Adrenal gland (tissue), 12 donors: ENCODE measurements around the gene MS4A4A. TPM values are rescaled to one million over a fixed set of nuclear protein-coding genes. Genes with fewer than 3 reads are reported as not detected.
A peak's percentile ranks its signal among the peaks of the same experiment; 100 is the strongest.

Experiments
- DNase-seq, 7 donors: peaks; one replicate each; pipeline ENCODE4 v3.0.0-alpha.2; 2019 to 2020
- H3K27ac ChIP-seq, 5 donors: fragments of 200-600 bp; sonication (generic) in 4 of 5; 1 replicate in 3 of 5; 2 replicates in 2 of 5; pipeline versions ENCODE4 v1.5.1 to v1.8.0; 2016 to 2020; ENCODE audit warnings: mild to moderate bottlenecking in 1 of 5
- H3K27me3 ChIP-seq: fragments of 200-600 bp; 2 replicates; pipeline ENCODE4 v1.8.0; 2021
- H3K36me3 ChIP-seq, 2 donors: fragments of 200-600 bp; replicated peaks in 1 of 2; 1 replicate in 1 of 2; 2 replicates in 1 of 2; pipeline versions ENCODE4 v1.5.1 to v1.8.0; 2018 to 2022
- H3K4me1 ChIP-seq, 2 donors: fragments of 200-600 bp; replicated peaks in 1 of 2; 1 replicate in 1 of 2; 2 replicates in 1 of 2; pipeline versions ENCODE4 v1.5.1 to v1.8.0; 2018 to 2021
- H3K4me3 ChIP-seq, 4 donors: fragments of 200-600 bp; sonication (generic) in 3 of 4; one replicate each; pipeline ENCODE4 v1.5.1; 2016 to 2018
- H3K9me3 ChIP-seq, 3 donors: fragments of 200-600 bp; sonication (generic) in 1 of 3; replicated peaks in 1 of 3; 1 replicate in 2 of 3; 2 replicates in 1 of 3; pipeline versions ENCODE4 v1.5.1 to v1.8.0; 2016 to 2021
- POLR2A ChIP-seq, 2 donors: fragments of 450-650 bp; IDR thresholded peaks; one replicate each; pipeline ENCODE4 v1.6.1; 2017; ENCODE audit warnings: antibody characterized with exemption in 2 of 2, mild to moderate bottlenecking in 2 of 2, moderate library complexity in 1 of 2
- WGBS, 4 donors: extraction: QIAGEN DNeasy Blood & Tissue Kit in 2 of 4; methylation state at CpG; one replicate each; pipeline versions ENCODE4 v1.1.5 to v1.1.7; 2013 to 2017; 5-methylcytosine and 5-hydroxymethylcytosine counted together
- intact Hi-C, 2 donors: fragments of 100-400 bp; cut with DNase I; formaldehyde crosslinking; loops; one replicate each; pipeline versions ENCODE4 v1.14.1 to v1.15.0; 2022 to 2023
- polyA plus RNA-seq, 3 donors: library from polyadenylated mRNA; stranded (reverse); fragments of 200-250 nt in 2 of 3; fragments of 350-450 nt in 1 of 3; fragmentation: Illumina TruSeq in 1 of 3; extraction: RNeasy Lipid Tissue Mini Kit (QIAGEN cat#74804) in 1 of 3; gene quantifications; one replicate each; pipeline ENCODE4 v1.2.3, GENCODE V29; 2013 to 2014
- total RNA-seq, 9 donors: library from RNA; depleted of rRNA in 4 of 9; stranded (reverse); fragments of >200 nt in 4 of 9; fragments of 120-200 nt in 1 of 9; fragmentation: NEBNext Ultra II Directional in 1 of 9; extraction: Animal tissue kit (Norgen Biotek cat#: 25700) in 1 of 9; gene quantifications; one replicate each; pipeline versions ENCODE4 v1.1.0 to v1.2.4, GENCODE V29; 2013 to 2023
- TF ChIP-seq, protein P1 (sequence below), 6 experiments: fragments of 450-650 bp in 4 of 6; fragments of 200-600 bp in 2 of 6; sonication (generic) in 1 of 6; IDR thresholded peaks; 1 replicate in 5 of 6; 2 replicates in 1 of 6; pipeline versions ENCODE4 v1.5.1 to v1.8.0; 2016 to 2021; ENCODE audit warnings: antibody characterized with exemption in 6 of 6, mild to moderate bottlenecking in 2 of 6, moderate library complexity in 1 of 6
- donor health status: healthy with polysubstance abuse.
- donor health status: Bipolar disorder and iron deficiency.
- donor health status: DM: yes; HTN: yes; CAD: no.
- donor health status: DM: no; HTN: no; CAD: no.
- donor health status: DM: no; HTN: no; CAD: no.
- donor health status: DM: yes; HTN: yes; CAD: no.

The MS4A4A gene
- total and polyA plus RNA-seq, 12 donors = 4.0 to 120 (median 50.3) TPM

DNA sequence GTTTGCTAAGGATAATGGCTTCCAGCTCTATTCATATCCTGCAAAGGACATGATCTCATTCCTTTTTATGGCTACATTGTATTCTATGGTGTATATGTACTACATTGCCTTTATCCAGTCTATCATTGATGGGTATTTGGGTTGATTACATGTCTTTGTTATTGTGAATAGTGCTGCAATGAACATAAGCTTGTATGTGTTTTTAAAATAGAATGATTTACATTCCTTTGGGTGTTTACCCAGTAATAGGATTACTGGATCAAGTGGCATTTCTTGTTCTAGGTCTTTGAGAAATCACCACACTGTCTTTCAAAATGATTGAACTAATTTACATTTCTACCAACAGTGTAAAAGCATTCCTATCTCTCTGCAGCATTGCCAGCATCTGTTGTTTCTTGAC is 40.6 kb downstream of the MS4A4A start:
- H3K27ac ChIP-seq = no peak overlapping the region
- H3K27me3 ChIP-seq = no peaks in the 10 kb centered on the region
- intact Hi-C loops = no loop called here
- no peaks in the 10 kb centered on the region for H3K36me3 ChIP-seq
- no peak for DNase-seq
- TF ChIP-seq, protein P1, sequence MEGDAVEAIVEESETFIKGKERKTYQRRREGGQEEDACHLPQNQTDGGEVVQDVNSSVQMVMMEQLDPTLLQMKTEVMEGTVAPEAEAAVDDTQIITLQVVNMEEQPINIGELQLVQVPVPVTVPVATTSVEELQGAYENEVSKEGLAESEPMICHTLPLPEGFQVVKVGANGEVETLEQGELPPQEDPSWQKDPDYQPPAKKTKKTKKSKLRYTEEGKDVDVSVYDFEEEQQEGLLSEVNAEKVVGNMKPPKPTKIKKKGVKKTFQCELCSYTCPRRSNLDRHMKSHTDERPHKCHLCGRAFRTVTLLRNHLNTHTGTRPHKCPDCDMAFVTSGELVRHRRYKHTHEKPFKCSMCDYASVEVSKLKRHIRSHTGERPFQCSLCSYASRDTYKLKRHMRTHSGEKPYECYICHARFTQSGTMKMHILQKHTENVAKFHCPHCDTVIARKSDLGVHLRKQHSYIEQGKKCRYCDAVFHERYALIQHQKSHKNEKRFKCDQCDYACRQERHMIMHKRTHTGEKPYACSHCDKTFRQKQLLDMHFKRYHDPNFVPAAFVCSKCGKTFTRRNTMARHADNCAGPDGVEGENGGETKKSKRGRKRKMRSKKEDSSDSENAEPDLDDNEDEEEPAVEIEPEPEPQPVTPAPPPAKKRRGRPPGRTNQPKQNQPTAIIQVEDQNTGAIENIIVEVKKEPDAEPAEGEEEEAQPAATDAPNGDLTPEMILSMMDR (IDR thresholded peaks at IDR 0.05) = no peak
- TF ChIP-seq POLR2A (IDR thresholded peaks at IDR 0.05) = no peak
- no peaks in the 10 kb centered on the region for H3K9me3 ChIP-seq
- no peak overlapping the region for H3K4me3 ChIP-seq
- H3K4me1 ChIP-seq = no peaks in the 10 kb centered on the region

DNA sequence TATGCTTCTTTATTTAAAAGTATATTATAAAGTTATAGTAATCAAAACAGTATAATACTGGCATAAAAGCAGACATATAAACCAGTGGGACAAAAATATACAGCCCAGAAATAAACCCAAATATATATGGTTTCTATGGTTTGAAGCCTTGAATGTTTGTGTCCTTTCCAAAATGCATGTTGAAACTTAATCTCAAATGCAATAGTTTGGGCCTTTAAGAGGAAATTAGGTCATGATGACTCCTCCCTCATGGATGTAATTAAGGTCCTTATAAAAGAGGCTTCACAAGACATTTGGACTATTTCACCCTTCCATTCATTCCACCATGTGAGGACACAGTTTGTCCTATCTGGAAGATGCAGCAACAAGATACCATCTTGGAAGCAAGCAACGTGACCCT is 46.5 kb downstream of the MS4A4A start, which contains the start of gene MS4A6E:
Gene MS4A6E, plus strand, starts transcription at position 301 of the 400 bp plus-strand sequence. CDS start 7,641 bp downstream, outside the sequence.
- no peaks in the 10 kb centered on the region for H3K27me3 ChIP-seq
- no peaks in the 10 kb centered on the region for H3K4me1 ChIP-seq
- H3K9me3 ChIP-seq = no peaks in the 10 kb centered on the region
- TF ChIP-seq, protein P1 (IDR thresholded peaks at IDR 0.05) = no peak
- TF ChIP-seq POLR2A (IDR thresholded peaks at IDR 0.05) = no peak
- no peak within 1 kb of the TSS for H3K27ac ChIP-seq
- intact Hi-C loops = no loop called here
- H3K36me3 ChIP-seq = no peaks in the 10 kb centered on the region
- 25 to 91% (median 50%) methylated on average over 1 of the region's 1 CpG for WGBS, 4 donors
- no peak for DNase-seq
- no peak within 1 kb of the TSS for H3K4me3 ChIP-seq

DNA sequence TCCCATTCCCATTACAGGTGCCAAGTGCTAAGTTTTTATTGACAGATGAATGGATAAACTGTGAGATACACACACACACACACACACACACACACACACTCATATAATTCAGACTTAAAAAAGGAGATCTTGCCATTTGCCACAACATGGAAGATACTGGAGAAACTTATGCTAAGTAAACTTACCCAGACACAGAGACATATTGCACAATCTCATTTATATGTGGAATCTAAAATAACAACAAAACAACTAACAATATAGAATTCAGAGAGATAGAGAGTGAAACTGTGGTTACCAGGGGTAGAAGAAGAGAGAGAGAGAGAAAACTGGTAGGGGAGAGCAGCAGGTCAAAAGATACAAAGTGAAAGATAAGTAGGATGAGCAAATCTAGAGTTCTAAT is 48.0 kb downstream of the MS4A4A start:
- H3K27ac ChIP-seq = no peak overlapping the region
- H3K9me3 ChIP-seq = no peaks in the 10 kb centered on the region
- H3K27me3 ChIP-seq = no peaks in the 10 kb centered on the region
- H3K36me3 ChIP-seq = no peaks in the 10 kb centered on the region
- intact Hi-C loops = no loop called here
- H3K4me1 ChIP-seq = no peaks in the 10 kb centered on the region
- no peak for TF ChIP-seq POLR2A (IDR thresholded peaks at IDR 0.05)
- TF ChIP-seq, protein P1 (IDR thresholded peaks at IDR 0.05) = no peak
- no peak for DNase-seq
- H3K4me3 ChIP-seq = no peak overlapping the region

DNA sequence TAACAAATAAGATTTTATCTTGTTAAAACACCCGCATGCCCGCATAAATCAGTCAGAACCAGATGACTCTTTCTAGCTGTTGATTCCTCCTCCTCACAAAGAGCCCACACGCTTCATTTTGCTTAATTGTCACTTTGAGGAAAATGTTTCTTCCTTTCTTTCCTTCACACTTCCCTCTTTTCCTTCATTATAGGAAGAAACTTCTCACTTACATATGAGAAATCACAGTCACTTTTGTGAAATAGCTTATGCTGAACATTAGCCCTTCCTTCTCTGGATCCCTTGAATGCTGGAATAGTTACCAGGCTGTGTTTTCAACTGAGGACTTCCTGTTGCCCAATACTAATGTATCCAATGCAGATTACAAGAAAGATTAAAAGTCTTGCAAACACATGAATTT is 52.4 kb downstream of the MS4A4A start:
- intact Hi-C loops = no loop called here
- Histone ChIP-seq H3K27ac (peak overlapping the region in 3 of 5 donors; percentile 11 to 38 (median 16)), H3K36me3 (no peaks in the 10 kb centered on the region), H3K27me3 (no peaks in the 10 kb centered on the region), H3K4me3 (no peak overlapping the region), H3K9me3 (no peaks in the 10 kb centered on the region), H3K4me1 (no peaks in the 10 kb centered on the region)
- WGBS, 4 donors = 22 to 69% (median 50%) methylated on average over 3 of the region's 3 CpGs
- DNase-seq = no peak
- TF ChIP-seq POLR2A (IDR thresholded peaks at IDR 0.05) = no peak
- TF ChIP-seq, protein P1 (IDR thresholded peaks at IDR 0.05) = no peak
